SU-DHL-6 (cell line): ENCODE results near the gene THSD8.

Experiments
- EZH2phosphoT487 ChIP-seq: fragments of 200-600 bp; sonication (generic), shearing (Covaris generic); conservative IDR thresholded peaks from 2 replicates; pipeline ENCODE4 v1.6.1; 2018; ENCODE audit warnings: mild to moderate bottlenecking, antibody characterized with exemption, low read length, moderate library complexity, mixed read lengths
- TF ChIP-seq, protein P1 (sequence below): fragments of 200-600 bp; sonication (generic); IDR thresholded peaks from one replicate; pipeline ENCODE4 v1.5.1; 2017; ENCODE audit warnings: antibody characterized with exemption, mild to moderate bottlenecking, low read length, moderate library complexity; ENCODE audit not compliant: insufficient read depth, poor library complexity, severe bottlenecking

- TF ChIP-seq, protein P1, sequence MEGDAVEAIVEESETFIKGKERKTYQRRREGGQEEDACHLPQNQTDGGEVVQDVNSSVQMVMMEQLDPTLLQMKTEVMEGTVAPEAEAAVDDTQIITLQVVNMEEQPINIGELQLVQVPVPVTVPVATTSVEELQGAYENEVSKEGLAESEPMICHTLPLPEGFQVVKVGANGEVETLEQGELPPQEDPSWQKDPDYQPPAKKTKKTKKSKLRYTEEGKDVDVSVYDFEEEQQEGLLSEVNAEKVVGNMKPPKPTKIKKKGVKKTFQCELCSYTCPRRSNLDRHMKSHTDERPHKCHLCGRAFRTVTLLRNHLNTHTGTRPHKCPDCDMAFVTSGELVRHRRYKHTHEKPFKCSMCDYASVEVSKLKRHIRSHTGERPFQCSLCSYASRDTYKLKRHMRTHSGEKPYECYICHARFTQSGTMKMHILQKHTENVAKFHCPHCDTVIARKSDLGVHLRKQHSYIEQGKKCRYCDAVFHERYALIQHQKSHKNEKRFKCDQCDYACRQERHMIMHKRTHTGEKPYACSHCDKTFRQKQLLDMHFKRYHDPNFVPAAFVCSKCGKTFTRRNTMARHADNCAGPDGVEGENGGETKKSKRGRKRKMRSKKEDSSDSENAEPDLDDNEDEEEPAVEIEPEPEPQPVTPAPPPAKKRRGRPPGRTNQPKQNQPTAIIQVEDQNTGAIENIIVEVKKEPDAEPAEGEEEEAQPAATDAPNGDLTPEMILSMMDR = no peak
- TF ChIP-seq EZH2phosphoT487 = no peak
Measured at GRCh38 chr19:12841094-12841493, 39.2 kb downstream of the THSD8 start.
